VCaP (cell line): Measurements from ENCODE around the gene SRC.

ENCODE experiments used
- H3K27ac ChIP-seq: fragments of 450-650 bp; 2 replicates; pipeline ENCODE4 v1.5.1; 2017
- TF ChIP-seq, protein P1 (sequence below): fragments of 450-650 bp; conservative IDR thresholded peaks from 2 replicates; pipeline ENCODE4 v1.5.1; 2017; ENCODE audit warnings: mild to moderate bottlenecking, moderate library complexity

The SRC gene

DNA sequence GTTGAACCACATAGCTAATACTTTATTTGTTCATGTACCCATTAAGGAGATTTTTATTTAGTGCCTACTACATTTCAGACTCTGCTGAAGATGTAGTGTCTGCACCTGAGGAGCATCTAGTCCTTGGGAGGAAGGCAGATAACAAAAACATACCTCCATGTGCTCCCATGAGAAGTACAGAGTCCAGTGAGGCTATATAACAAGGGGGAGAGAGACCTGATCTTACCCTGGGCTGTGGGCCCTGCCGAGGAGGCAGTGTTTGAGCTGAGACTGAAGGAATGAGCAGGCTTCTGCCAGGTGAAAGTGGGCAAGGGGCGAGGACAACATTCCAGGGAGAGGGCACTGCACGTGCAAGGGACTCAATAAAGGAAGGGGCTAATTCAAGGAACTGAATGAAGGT lies 44.4 kb upstream of the SRC start:
- no peak overlapping the region for H3K27ac ChIP-seq
- TF ChIP-seq, protein P1, sequence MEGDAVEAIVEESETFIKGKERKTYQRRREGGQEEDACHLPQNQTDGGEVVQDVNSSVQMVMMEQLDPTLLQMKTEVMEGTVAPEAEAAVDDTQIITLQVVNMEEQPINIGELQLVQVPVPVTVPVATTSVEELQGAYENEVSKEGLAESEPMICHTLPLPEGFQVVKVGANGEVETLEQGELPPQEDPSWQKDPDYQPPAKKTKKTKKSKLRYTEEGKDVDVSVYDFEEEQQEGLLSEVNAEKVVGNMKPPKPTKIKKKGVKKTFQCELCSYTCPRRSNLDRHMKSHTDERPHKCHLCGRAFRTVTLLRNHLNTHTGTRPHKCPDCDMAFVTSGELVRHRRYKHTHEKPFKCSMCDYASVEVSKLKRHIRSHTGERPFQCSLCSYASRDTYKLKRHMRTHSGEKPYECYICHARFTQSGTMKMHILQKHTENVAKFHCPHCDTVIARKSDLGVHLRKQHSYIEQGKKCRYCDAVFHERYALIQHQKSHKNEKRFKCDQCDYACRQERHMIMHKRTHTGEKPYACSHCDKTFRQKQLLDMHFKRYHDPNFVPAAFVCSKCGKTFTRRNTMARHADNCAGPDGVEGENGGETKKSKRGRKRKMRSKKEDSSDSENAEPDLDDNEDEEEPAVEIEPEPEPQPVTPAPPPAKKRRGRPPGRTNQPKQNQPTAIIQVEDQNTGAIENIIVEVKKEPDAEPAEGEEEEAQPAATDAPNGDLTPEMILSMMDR, result no peak

GRCh38 chr20:37302981-37303380 lies 43.0 kb upstream of the SRC start:
- peak overlapping the region; percentile 52 for H3K27ac ChIP-seq
- TF ChIP-seq, protein P1, result no peak

DNA sequence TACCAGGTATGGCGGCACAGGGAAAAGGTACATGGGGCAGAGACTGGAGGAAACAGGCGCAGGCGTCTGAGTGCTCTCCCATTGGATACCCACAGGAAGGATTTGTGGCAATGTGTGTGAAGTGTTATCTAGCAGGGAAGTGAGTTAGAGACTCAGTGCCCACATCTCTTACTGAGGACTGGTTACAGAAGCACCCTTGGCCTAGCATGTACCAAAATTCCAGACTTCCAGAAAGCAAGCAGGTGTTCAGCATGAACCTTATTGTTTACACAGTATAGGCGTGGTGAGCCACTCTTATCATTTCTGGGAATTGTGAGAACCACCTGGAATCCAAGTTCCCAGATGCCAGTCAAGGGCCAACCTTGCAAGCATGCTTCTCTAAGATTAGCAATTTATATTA lies 42.3 kb upstream of the SRC start:
- TF ChIP-seq, protein P1, result no peak
- peak overlapping the region; percentile 52 for H3K27ac ChIP-seq

DNA sequence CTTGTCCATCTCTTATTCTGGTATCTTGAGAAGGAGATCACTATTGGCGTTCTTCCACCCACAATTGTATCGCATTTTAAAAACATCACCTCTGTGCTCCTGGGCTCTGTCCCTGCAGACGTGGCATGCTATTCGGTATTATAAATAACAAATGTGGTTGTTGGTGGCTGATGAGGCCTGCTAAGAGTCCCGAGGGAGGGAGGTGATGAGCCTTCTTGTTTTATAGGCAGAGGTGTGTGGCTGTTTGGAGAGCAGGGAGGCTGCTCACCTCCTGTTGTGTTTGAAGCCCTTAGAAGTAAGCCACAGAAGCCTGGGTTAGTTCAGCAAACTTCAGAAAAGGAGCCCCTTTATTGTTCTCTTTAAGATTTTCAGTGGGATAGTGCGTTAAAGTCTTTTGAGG lies 40.9 kb upstream of the SRC start:
- TF ChIP-seq, protein P1, result no peak
- no peak overlapping the region; the same call in 1 of the 2 replicates for H3K27ac ChIP-seq

DNA sequence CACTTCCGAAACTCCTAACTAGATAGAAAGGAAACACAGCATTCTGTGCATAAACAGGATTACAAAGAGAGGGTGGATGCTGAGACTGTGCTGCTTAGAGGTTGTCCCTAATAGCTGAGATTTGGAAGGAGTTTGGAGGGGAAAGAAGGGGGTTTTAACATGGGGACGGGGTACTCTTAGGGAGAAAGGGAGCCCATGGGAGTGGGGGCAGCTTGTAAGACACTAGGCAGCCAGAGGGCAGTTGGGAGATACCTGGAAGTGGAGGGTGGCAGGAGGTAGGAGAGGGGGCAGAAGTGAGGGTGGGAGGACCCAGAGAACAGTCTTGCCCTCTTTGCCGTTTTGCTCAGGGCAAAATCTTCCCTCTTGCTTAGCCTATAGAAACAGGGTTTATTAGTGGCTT lies 40.1 kb upstream of the SRC start:
- no peak overlapping the region for H3K27ac ChIP-seq
- TF ChIP-seq, protein P1, result no peak

GRCh38 chr20:37308086-37309050 lies 37.6 kb upstream of the SRC start:
- TF ChIP-seq, protein P1, result no peak
- H3K27ac ChIP-seq, result peak overlapping the region; percentile 77

- TF ChIP-seq, protein P1, result no peak
- H3K27ac ChIP-seq, result peak overlapping the region; percentile 77
Observed at GRCh38 chr20:37309290-37309689, 36.6 kb upstream of the SRC start.
